Hepatic stellate cell (primary cell): Measurements from ENCODE around the gene SPAG17.
A peak's percentile ranks its signal among the peaks of the same experiment; 100 is the strongest.

Experiments used
- DNase-seq: peaks from one replicate; pipeline ENCODE4 v3.0.0; 2011; ENCODE audit warnings: low spot score

Gene SPAG17

GRCh38 chr1:118160806-118161205, 24.2 kb downstream of the SPAG17 start:
- DNase-seq: no peak

GRCh38 chr1:118159569-118159968, 25.5 kb downstream of the SPAG17 start:
- DNase-seq: no peak

GRCh38 chr1:118158924-118159323, 26.1 kb downstream of the SPAG17 start:
- DNase-seq: no peak

DNA sequence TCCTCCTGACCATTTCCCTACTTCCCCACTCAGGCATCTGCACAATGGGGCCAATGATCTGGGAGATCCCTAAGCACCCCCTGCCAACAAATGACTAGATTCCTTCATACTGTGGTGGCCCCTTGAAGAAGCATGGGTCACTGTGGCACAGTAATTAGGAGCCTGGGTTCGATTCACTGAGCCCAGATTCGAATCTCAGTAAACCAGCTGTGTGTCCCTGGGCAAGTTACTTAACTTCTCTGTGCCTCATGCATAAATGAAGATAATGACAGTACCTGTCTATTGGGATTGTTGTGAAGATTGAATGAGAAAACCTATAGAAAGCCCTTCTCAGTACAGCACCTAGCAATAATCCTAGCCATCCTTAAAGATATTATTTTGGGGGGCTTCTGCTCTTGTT, 27.5 kb downstream of the SPAG17 start:
- DNase-seq: no peak

DNA sequence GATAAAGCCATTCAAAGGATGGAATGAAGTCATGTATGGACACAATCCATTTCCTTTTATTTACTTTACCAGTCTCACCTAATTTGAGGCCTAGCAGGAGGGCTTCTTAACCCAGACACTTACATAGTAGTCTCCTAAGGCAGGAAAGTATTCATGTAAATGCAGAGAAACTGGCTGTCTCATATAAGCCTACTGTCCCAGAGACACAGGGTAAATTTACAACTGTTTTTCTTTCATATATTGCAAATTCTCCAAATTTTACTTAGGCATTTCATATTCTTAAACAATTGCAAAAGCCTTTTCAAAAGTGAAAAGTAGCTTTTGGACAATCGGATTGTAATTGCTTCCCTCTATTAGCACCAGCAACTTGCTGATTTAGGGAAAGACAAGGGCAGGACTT, 29.9 kb downstream of the SPAG17 start:
- DNase-seq: no peak

DNA sequence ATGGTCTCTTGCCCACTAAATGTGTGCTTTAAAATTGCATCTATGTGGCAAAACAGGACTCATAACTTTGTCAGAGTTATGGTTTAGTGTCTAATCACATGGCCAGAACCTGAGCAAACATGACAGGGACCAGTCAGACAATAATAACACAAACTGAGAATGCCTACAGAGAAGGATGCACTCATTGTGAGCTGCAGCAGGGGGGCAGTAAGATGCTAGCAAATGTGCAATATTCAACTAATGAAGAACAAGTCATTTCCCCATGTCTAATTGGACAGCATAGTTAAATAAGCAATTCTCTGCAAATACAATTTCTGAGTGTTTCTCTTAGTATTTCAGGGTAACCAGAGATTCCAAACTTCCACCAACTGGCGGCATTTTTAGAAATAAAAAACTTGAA, 30.8 kb downstream of the SPAG17 start:
- DNase-seq: no peak

- DNase-seq: peak; percentile 4
Measured at GRCh38 chr1:118151312-118151937, 33.6 kb downstream of the SPAG17 start.

- no peak for DNase-seq
Measured at GRCh38 chr1:118149799-118150198, 35.2 kb downstream of the SPAG17 start.

- DNase-seq: no peak
Measured at GRCh38 chr1:118148034-118148433, 37.0 kb downstream of the SPAG17 start.

- no peak for DNase-seq
Measured at GRCh38 chr1:118147522-118147921, 37.5 kb downstream of the SPAG17 start.

- DNase-seq: no peak
Measured at GRCh38 chr1:118145721-118146120, 39.3 kb downstream of the SPAG17 start.

DNA sequence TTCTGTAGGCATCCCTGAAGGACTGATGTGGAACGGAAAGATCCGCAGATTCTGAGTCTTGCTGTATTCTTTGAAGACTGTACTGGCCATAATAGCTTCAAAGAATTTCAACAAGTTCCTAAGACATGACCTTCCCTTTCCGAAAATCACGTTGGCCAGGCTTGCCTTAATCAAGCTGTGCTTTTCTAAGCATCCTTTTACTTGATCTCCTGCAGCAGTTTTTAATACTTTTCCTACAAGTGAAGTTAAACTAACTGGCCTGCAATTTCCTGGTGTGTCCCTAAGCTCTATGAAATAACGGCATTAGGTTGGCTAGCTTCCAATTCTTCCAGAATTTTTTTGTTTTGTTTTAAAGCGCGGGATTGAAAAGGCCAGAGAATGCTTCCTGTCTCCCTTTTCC, 40.3 kb downstream of the SPAG17 start:
- no peak for DNase-seq

DNA sequence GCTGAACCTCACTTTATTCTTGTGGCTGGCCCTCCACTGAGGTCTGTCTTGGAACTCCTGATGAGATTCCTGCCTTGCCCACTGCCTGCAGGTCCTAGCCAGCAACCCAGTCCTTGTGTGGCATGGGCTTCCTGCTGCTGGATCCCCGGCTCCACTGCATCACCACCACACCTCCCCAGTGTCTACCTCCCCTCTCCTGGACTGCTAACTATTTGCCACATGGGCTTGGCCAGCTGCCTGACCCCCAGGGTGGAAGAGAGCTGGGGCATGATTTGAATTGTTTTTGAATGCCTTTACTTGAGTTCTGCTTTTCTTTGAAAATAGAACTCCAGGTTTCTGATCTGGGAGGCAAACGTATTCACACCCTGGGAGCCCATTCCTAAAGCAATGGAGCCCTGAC, 41.2 kb downstream of the SPAG17 start:
- no peak for DNase-seq

- DNase-seq: no peak
Measured at GRCh38 chr1:118143121-118143520, 41.9 kb downstream of the SPAG17 start.

- no peak for DNase-seq
Measured at GRCh38 chr1:118142546-118142945, 42.5 kb downstream of the SPAG17 start.

DNA sequence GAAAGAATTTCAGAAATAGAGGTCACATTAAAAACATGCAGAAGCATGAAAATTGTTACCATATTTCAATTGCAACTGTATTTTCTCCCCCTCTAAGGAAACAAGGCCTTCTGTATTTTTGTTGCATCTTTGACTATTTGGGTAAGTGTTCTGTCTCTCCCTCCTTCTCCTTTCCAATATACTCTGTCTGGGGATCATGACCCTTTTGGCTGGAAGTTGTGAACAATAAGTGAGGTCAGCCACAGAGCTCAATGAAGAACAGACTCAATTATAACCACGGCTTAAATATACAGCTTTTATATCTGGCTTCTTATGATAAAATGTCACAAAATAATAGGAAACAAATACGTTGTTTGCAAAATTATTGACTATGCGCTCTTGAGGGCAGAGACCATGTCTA, 47.1 kb downstream of the SPAG17 start:
- no peak for DNase-seq

GRCh38 chr1:118136187-118136941, 48.7 kb downstream of the SPAG17 start:
- no peak for DNase-seq

DNA sequence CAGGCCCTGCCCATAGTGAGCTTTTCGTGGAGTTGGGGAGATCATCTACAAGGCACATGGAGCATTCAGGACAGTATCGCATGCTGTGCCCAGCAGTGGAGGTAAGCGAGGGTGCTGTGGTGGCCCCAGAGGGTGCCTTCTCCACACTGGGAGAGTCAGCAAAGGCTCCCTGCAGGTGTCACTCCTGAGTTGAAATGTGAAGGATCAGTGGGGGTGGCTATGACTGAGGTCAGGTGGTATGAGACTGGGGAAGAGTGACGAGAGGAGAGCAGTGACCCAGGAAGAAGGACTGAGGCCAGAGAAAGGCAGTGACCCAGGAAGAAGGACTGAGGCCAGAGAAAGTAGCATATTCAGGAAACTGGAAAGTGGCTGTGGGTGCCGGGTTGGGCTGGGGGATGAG, 53.0 kb downstream of the SPAG17 start:
- DNase-seq: no peak

- DNase-seq: no peak
Measured at GRCh38 chr1:118128761-118129160, 56.3 kb downstream of the SPAG17 start.

DNA sequence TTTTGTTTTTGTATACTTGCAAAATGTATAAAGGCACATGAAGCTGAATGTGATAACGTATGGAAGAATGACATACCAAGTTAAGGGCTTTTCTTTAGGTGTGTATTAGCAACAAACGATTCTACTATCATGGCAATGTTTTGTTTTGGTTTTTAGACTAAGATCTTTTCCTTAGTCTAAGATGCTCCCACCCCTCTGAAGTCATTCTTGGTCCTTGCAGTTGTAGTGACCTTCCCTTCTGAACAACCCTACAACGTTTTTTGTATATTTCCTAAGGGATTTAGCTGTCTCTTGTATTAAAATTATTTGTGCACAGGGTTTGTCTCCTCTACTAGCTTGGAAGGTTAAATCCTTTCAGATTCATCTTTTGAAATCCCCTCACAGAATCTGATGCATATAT, 61.0 kb downstream of the SPAG17 start:
- DNase-seq: no peak

GRCh38 chr1:118123116-118123839, 61.8 kb downstream of the SPAG17 start:
- no peak for DNase-seq

GRCh38 chr1:118122234-118123004, 62.6 kb downstream of the SPAG17 start:
- DNase-seq: no peak
